GM10266 (cell line): ENCODE data around the gene ENTHD1.

Experiments
- DNase-seq: peaks from one replicate; pipeline ENCODE4 v3.0.0; 2012; ENCODE audit errors: extremely low spot score
- TF ChIP-seq, protein P1 (sequence below): IDR thresholded peaks from 2 replicates; pipeline ENCODE4 v1.5.1; 2012; ENCODE audit warnings: mild to moderate bottlenecking, low read depth; ENCODE audit not compliant: control insufficient read depth, insufficient read depth; ENCODE audit errors: missing control alignments

ENTHD1 gene

DNA sequence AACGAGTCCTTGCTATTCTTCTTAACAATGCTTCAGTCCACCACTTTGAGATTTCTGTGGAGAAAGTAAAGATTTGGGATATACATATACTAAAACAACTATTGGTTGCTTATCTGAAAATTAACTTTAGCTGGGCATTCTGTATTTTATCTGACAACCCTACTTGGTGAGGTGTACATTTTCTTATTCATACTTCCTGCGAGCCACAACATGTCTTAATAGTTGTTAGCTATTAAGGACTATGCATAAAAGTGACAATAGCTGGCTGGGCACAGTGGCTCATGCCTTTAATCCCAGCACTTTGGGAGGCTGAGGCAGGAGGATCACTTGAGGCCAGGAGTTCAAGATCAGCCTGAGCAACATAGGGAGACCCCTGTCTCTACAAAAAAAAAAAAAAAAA, 38.6 kb upstream of the ENTHD1 start:
- DNase-seq, result no peak
- TF ChIP-seq, protein P1, sequence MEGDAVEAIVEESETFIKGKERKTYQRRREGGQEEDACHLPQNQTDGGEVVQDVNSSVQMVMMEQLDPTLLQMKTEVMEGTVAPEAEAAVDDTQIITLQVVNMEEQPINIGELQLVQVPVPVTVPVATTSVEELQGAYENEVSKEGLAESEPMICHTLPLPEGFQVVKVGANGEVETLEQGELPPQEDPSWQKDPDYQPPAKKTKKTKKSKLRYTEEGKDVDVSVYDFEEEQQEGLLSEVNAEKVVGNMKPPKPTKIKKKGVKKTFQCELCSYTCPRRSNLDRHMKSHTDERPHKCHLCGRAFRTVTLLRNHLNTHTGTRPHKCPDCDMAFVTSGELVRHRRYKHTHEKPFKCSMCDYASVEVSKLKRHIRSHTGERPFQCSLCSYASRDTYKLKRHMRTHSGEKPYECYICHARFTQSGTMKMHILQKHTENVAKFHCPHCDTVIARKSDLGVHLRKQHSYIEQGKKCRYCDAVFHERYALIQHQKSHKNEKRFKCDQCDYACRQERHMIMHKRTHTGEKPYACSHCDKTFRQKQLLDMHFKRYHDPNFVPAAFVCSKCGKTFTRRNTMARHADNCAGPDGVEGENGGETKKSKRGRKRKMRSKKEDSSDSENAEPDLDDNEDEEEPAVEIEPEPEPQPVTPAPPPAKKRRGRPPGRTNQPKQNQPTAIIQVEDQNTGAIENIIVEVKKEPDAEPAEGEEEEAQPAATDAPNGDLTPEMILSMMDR, result no peak

DNA sequence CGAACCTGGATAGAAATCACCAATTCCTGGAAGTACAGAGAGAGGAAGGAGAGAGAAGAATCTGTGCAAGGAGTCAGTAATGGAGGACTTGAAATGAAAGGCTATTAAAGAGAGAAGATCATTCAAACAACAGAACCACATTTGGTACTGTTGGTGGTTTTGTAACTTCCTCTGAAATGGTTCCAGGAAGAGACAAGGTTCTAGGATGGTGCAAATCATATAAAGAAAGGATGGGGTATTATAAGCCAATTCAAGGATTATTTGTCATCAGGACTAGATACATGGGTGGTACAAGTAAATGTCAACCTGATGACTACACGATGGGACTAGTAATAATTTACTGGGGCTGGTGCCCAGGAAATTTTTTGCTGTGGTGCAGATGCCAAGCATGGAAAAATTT, 37.7 kb upstream of the ENTHD1 start:
- TF ChIP-seq, protein P1, result no peak
- DNase-seq, result no peak

DNA sequence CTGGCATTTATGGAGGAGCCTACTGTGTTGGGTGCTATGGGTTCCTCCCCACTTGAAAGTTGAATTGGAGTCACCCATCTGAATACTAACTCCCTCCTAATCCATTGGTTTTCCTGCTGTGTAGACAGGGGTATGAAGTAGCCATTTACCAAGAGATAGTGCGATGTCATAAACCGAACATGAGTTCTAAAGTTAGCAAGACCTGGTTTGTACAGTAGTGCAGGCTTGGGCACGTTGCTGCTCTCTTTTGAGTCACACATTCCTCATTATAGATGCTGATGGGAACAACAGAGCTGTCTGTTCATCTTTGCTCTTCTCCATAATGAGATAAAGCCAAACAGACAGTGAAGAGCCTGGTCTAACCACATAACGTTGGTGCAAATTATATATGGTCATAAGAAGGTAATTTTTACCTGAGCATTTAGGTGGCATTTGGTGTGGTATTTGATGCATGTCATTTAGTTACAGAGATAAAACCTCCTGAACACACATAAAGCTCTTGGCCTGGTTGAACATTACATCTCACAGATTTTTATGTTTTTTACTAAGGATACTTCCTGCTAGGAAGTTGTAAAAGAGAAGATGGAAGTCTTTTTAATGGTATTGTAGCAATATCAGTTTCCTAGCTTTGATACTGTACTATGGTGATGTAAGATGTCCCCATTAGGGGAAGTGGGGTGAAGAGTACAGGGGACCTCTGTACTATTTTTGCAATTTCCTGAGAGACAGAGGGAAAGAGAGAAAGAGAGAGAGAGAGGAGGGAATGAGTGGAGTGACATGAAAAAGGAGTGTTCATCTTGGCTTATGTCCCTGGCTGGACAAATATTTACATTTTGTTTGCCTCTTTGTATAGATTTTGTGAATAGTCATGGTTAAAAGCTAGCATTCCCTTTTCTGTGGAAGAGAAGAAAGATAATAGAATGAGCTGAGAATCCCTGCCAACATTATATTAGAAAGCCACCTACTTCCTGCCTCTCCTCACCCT, 35.3 kb upstream of the ENTHD1 start:
- no peak for DNase-seq
- TF ChIP-seq, protein P1, result no peak

DNA sequence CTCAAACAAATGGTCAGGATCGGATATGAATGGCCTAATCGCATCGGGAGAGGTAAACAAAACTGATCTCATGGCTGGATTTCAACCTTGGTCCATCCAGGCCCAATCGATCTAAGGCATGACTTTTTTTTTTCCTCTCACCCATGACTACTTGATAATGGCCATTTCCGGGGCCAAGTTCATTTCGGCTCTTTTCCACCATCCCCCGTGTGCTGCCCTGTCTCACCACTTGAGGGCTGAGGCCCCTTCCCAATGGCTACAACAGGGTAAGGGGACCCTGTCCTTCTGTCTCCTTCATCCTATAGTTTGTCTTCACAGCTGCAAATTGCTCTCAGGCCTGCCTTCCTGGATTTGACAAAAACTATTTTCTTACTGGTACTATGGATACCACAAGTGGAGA, 34.0 kb upstream of the ENTHD1 start:
- TF ChIP-seq, protein P1, result no peak
- DNase-seq, result no peak

DNA sequence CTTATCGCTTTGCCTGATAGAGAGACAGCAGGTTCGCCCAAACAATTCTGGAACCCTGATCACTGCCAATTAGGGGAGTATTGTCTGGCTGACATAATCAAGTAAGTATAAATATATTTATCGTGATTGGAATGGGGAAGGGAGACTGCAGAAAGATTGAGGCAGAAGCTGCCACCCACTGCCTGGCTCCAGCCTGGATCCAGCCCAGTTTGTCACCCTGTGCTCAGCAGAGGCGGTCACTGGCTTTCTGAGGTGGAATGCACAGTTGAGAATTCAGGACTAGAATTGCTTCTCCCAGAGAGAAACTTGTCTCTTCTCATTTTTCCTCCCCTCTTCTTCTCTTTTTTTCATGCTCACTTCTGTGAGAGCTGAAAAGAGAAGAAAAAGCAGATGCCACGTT, 33.2 kb upstream of the ENTHD1 start:
- TF ChIP-seq, protein P1, result no peak
- no peak for DNase-seq

DNA sequence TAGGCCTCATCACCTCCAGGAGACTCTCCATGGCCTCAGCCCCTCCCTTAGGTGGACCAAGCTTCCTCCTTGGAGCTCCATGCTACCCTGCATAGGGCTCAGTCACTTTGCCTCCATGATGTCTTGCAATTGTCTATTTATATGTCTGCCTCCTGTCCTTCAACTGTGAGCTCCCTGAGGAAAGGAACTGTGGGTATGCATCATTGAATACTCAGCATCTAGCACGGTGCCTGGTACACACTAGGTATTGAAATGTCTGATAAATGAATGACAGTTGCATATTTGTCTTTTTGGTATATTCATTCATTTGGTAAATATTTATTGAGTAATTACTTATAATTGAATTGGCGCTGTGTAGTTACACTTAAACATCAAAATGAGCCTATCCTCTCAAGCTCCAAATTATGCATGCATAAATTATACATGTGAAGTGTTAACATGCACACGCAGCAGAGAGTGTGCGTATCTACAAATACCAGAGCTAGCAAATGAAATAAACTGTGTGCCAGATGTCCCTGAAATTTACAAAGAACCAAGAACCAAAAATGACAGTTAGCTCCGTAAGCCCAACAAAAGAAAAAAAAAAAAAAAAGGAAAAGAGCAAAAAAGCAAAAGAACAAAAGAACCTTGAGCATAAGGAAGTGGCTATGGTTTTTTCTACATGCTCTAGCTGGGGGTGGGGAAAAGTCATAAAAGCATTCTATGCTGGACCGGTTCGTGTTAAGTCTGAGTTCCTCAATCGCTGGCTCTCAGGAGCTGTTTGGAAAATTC, 32.5 kb upstream of the ENTHD1 start:
- TF ChIP-seq, protein P1, result no peak
- DNase-seq, result no peak

DNA sequence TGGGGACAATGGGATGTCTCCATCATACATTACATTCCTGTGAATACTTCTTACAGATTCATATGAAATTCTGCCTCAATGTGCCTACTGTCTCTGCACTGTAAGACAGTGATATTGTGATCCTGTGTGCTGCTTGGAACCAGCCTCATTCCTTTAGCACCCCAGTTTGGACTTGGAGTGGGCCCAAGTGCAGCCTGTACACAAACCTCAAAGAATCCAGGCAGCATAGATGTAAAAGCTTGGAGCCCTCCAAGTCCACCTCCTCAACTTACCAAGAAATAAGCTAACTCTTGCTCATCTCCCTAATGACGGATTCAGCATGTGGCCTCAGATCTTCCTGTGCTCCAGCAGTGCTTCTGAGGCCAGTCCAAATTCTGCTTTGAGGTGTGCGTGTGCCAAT, 31.7 kb upstream of the ENTHD1 start:
- TF ChIP-seq, protein P1, result no peak
- no peak for DNase-seq
